Measurements from ENCODE around the gene GORASP2. TPM values are rescaled to one million over a fixed set of nuclear protein-coding genes. Genes with fewer than 3 reads are reported as not detected.

Gene GORASP2
- total and polyA plus RNA-seq, 2 of the 8 experiments (the other 6 are each of a cell fraction or from before 2014, with no cell fraction given): 86.8 to 214 TPM

DNA sequence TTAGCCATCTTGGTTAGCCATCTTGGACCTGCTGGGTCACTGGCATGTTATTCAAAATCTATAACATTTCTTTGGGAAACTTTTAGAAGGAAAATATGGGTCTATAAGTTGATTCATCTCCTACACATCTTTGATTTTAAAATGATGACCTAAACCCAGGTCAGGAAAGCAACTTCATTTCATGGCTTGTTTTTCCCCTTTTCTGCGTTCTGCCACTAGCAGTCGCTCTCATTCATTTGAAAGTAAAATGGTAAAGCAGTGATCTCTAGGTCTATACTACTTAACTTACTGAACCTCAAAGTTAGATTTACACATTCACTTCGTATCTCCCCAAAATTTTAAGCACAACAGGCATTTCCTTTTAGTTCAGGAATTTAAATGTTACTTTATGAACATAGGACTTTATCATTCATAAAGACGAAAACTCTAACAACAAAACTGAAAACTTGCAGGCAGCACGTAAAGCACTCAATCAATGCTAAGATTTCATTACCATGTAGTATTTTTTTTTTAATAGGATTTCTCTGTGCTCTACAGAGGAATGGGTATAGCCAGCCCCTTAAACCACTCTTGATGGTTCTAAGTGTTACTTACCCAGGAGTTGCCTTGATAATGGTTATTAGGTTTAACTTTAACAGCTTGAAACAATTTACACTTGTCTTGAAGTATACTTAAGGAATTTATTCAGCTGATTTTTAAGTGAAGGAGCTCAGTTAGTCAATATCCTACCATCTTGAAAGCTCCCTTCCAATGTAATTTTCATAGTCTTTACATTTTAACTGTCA is 62.5 kb downstream of the GORASP2 start:
- Histone ChIP-seq H4K20me1 (replicated peaks in 1 of 2; ENCODE audit: control insufficient read depth in 1 of 2, insufficient read depth in 2 of 2, low read length in 2 of 2) (no peaks in the 10 kb centered on the region), H3K36me3 (ENCODE audit: control insufficient read depth in 2 of 4, insufficient read depth in 4 of 4, low read length in 3 of 4) (peaks cover 0 to 43% (median 9%) of the 10 kb centered on the region in 4 experiments; a peak in 5 of 8 replicates), H2BK20ac (ENCODE audit: low read length) (no peak overlapping the region), H3K4me3 (ENCODE audit: extremely low read depth in 1 of 4, insufficient read depth in 2 of 4, low read depth in 3 of 4, low read length in 4 of 4) (no peak overlapping the region), H3K23me2 (ENCODE audit: low read depth, low read length) (no peaks in the 10 kb centered on the region), H3K56ac (replicated peaks; ENCODE audit: insufficient read length, low read depth, low read length) (no peak overlapping the region), H4K8ac (ENCODE audit: extremely low read depth, insufficient read depth, low read length) (no peak overlapping the region), H3K9me3 (ENCODE audit: insufficient read depth in 2 of 2, low read depth in 1 of 2, low read length in 1 of 2) (no peaks in the 10 kb centered on the region), H4K5ac (ENCODE audit: insufficient read length, low read depth, low read length) (no peak overlapping the region), H2BK5ac (ENCODE audit: low read depth, low read length) (no peak overlapping the region), H3K14ac (ENCODE audit: insufficient read length) (no peak overlapping the region), H4K91ac (replicated peaks; ENCODE audit: insufficient read length, low read length) (no peak overlapping the region), H3K23ac (ENCODE audit: insufficient read length) (no peak overlapping the region), H2BK120ac (replicated peaks; ENCODE audit: low read depth, low read length) (no peak overlapping the region), H2BK12ac (ENCODE audit: low read depth, low read length) (no peak overlapping the region), H3K4ac (replicated peaks; ENCODE audit: insufficient read length, low read depth, low read length) (no peak overlapping the region), H3K27ac (ENCODE audit: low read depth, low read length) (no peak overlapping the region), H3K79me2 (ENCODE audit: control insufficient read depth in 1 of 2, insufficient read depth in 2 of 2, low read length in 2 of 2) (no peaks in the 10 kb centered on the region), H2AFZ (ENCODE audit: low read length) (no peak overlapping the region), H3K4me2 (ENCODE audit: insufficient read depth in 1 of 2, low read depth in 2 of 2, low read length in 2 of 2) (no peak overlapping the region), H3K4me1 (replicated peaks in 1 of 4; ENCODE audit: control insufficient read depth in 3 of 4, insufficient read depth in 4 of 4, low read length in 3 of 4) (no peaks in the 10 kb centered on the region), H3K27me3 (replicated peaks in 1 of 4; ENCODE audit: control insufficient read depth in 3 of 4, extremely low read depth in 1 of 4, insufficient read depth in 3 of 4, low read length in 3 of 4) (no peaks in the 10 kb centered on the region), H3K79me1 (ENCODE audit: low read depth, low read length) (no peaks in the 10 kb centered on the region), H3K18ac (ENCODE audit: extremely low read depth, low read length) (no peak overlapping the region), H3K9ac (replicated peaks in 1 of 4; ENCODE audit: extremely low read depth in 1 of 4, low read depth in 3 of 4, low read length in 3 of 4) (no peak overlapping the region), H2BK15ac (ENCODE audit: low read length) (no peak overlapping the region), H2AK5ac (ENCODE audit: low read depth, low read length) (no peak overlapping the region)
- 79% methylated on average over 5 of the region's 5 CpGs; no CpG with 5 or more reads in 1 of the 2 experiments for WGBS, 2 experiments (ENCODE audit: extremely low coverage in 1 of 2, insufficient coverage in 1 of 2, insufficient read length in 1 of 2, insufficient replicate concordance in 2 of 2, low coverage in 1 of 2, low lambda C conversion rate in 2 of 2, missing lambda C conversion rate in 1 of 2)
- FAIRE-seq: peak; percentile 68
- ChIA-PET CTCF (ENCODE audit: partially characterized antibody) (interaction anchor here (0.7 to 0.8 kb wide), 3 partner anchors 10 to 501 kb away, joined by 3 read pairs; no protein-coding TSS in a partner anchor), POLR2A (ENCODE audit: partially characterized antibody) (interaction anchor here (0.6 kb wide), 1 partner anchor 30 kb away, joined by 3 read pairs; no protein-coding TSS in a partner anchor)
- DNase-seq (ENCODE audit: low read depth in 1 of 2, low spot score in 2 of 2): no peak
- no peak for TF ChIP-seq TAF7 (optimal IDR thresholded peaks at IDR 0.05; ENCODE audit: borderline replicate concordance, low read depth, low read length)
- no peak for TF ChIP-seq SIRT6 (IDR thresholded peaks at IDR 0.05; ENCODE audit: low read length)
- TF ChIP-seq, protein P1, sequence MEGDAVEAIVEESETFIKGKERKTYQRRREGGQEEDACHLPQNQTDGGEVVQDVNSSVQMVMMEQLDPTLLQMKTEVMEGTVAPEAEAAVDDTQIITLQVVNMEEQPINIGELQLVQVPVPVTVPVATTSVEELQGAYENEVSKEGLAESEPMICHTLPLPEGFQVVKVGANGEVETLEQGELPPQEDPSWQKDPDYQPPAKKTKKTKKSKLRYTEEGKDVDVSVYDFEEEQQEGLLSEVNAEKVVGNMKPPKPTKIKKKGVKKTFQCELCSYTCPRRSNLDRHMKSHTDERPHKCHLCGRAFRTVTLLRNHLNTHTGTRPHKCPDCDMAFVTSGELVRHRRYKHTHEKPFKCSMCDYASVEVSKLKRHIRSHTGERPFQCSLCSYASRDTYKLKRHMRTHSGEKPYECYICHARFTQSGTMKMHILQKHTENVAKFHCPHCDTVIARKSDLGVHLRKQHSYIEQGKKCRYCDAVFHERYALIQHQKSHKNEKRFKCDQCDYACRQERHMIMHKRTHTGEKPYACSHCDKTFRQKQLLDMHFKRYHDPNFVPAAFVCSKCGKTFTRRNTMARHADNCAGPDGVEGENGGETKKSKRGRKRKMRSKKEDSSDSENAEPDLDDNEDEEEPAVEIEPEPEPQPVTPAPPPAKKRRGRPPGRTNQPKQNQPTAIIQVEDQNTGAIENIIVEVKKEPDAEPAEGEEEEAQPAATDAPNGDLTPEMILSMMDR (IDR thresholded peaks at IDR 0.05; ENCODE audit: control extremely low read depth in 1 of 3, insufficient read depth in 1 of 3, low read depth in 1 of 3, low read length in 3 of 3): peak in 2 of 3 experiments; percentile 9 to 44; a peak in 2 of 4 replicates
- peak; percentile 38 to 47 for TF ChIP-seq RAD21 (IDR thresholded peaks at IDR 0.05 in 1 of 2, conservative IDR thresholded peaks at IDR 0.05 in 1 of 2; ENCODE audit: low read depth in 2 of 2, low read length in 2 of 2)

All from H1 (cell line).